ENCODE measurements around the gene PPP2R5E.

DNA sequence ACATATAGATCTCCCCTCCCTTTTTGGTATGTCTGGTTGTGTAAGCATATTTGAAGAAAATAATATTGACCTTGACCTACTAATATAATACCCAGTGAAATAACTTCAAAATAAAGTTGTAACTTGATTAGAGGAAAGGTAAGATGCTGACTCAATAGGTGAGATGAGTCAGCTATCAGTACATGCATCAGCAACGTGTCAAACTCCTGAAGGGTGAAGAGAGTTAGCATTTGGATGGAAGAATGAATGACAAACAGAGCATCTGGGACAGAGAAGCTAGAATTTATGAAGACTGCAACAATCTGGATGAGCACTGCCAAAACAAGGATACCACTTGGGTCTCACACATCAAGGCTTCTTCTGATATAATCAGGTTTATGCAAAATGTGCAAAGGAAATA is 74.9 kb downstream of the PPP2R5E start:
- TF ChIP-seq FOXP2 (optimal IDR thresholded peaks at IDR 0.05; ENCODE audit: borderline replicate concordance, extremely low read depth, extremely low read length, insufficient read depth) (no peak), POLR2AphosphoS5 (IDR thresholded peaks at IDR 0.05; ENCODE audit: low read depth, low read length) (no peak)
- TF ChIP-seq, protein P1, sequence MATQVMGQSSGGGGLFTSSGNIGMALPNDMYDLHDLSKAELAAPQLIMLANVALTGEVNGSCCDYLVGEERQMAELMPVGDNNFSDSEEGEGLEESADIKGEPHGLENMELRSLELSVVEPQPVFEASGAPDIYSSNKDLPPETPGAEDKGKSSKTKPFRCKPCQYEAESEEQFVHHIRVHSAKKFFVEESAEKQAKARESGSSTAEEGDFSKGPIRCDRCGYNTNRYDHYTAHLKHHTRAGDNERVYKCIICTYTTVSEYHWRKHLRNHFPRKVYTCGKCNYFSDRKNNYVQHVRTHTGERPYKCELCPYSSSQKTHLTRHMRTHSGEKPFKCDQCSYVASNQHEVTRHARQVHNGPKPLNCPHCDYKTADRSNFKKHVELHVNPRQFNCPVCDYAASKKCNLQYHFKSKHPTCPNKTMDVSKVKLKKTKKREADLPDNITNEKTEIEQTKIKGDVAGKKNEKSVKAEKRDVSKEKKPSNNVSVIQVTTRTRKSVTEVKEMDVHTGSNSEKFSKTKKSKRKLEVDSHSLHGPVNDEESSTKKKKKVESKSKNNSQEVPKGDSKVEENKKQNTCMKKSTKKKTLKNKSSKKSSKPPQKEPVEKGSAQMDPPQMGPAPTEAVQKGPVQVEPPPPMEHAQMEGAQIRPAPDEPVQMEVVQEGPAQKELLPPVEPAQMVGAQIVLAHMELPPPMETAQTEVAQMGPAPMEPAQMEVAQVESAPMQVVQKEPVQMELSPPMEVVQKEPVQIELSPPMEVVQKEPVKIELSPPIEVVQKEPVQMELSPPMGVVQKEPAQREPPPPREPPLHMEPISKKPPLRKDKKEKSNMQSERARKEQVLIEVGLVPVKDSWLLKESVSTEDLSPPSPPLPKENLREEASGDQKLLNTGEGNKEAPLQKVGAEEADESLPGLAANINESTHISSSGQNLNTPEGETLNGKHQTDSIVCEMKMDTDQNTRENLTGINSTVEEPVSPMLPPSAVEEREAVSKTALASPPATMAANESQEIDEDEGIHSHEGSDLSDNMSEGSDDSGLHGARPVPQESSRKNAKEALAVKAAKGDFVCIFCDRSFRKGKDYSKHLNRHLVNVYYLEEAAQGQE (IDR thresholded peaks at IDR 0.05; ENCODE audit: insufficient read depth in 1 of 2, low read depth in 2 of 2, low read length in 2 of 2), result no peak
